ENCODE measurements around the gene ARL9.

The ARL9 gene

DNA sequence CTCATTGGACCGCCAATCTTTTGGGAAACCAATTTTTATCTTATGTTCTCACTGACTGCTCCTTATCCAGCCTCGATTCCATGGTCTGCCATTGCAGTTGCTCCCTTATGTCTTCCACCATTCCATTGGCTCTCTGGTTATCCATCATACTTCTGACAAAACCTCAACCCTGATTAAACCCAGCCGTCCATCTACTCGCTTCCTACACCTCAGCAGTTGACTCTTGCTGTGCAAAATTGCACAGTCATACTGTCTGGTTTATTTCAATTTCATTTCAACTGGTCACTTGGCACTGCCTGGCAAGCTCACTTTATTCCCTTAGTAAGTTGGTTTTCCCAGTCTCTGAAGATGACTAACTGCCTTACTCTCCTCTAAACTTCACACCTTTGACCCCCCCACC is 26.2 kb downstream of the ARL9 start:
- DNase-seq (ENCODE audit: low spot score) = peak; percentile 67

DNA sequence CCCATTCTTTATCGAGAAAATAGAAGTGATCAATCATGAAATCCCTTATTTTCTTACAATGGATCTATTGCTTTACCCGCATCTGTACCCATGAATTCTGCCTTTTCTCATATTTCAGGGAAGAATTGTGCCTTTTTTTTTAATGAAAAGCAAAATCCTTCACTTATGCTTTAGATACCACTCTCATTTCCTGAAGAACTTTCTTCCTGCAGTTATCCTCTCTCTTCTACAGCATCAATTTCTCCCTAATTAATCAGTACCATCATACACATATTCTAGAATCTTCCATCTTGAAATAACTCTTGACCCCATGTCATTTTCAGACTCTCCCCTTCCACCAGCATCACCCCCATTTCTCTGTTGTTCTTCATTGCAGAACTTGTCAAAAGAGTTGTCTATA is 26.6 kb downstream of the ARL9 start:
- no peak for DNase-seq (ENCODE audit: low spot score)

DNA sequence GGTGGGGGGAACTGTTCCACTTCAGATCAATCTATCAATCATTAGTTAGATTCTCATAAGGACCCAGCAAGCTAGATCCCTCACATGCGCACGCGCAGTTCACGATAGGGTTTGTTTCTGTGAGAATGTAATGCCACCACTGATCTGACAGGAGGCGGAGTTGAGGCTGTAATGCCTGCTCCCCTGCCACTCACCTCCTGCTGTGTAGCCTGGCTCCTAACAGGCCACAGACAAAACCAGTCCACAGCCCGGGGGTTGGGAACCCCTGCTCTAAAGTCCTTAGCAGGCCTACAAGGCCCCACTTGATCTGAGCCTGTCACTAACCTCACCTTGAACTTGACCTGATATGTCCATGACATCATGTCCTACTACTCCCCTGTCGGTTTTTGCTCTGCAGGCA is 30.3 kb downstream of the ARL9 start:
- no peak for DNase-seq (ENCODE audit: low spot score)

DNA sequence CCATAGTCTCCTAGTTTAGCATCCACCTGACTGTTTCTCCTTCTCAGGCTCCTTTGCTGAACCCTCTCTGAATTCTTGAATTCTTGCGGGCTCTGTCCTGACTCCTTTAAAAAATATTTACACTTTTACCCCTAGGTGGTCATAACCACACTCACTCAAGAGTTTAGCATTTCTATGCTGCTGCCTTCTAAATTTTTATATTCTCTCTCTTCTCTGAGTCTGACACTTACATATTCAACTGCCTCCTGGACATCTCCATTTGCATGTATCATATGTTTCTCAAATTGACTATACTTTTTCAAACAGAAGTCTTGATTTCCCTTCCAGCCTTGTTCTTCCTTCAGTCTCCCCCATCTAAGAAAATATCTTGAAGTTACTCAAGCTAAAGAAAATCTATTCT is 31.6 kb downstream of the ARL9 start:
- DNase-seq (ENCODE audit: low spot score) = no peak

DNA sequence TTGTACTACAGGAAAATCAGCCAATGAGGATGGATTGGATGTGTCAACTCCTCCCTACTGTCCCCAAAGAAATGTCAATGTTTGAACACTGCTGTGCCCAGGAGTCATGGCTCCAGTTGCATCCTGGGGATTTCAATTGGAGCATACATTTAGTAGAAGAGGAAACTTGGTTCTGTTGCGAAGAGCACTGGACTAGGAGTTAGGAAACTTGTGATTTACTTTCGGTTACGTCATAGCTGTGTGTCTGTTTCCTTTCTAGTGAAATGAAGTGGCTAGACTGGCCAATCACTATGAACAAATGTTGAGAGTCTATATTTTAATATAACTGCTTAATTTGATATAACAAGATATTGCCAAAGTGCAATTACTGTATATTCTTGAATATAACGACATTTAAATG is 35.2 kb downstream of the ARL9 start:
- DNase-seq (ENCODE audit: low spot score) = no peak

DNA sequence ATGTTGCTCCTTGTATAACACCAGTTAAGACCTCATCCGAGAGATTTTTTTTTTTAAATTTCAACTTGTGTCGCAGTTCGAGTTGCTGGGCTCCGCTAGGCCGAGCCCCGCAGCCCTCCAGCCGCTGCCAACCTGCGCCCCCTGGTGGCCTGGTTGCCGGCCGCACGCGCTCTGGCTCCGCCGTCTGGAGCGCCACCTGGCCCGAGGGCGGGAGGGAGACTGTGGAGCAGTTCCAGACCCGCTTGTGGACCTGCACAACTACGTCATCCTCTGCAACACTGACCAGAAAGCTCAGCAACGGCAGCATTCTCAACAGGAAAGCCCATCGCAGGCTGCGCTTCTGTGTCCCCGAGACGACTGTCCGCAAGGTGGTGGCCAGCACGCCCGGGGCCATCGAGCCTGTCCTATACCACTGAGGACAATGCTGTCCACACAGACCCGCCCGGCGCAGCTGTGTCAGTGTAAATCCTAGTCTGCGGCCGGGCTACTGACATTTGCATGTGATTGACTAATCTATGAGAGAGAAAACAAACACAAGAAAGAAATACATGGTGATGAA is 39.1 kb downstream of the ARL9 start:
- peak; percentile 87 for DNase-seq (ENCODE audit: low spot score)

DNA sequence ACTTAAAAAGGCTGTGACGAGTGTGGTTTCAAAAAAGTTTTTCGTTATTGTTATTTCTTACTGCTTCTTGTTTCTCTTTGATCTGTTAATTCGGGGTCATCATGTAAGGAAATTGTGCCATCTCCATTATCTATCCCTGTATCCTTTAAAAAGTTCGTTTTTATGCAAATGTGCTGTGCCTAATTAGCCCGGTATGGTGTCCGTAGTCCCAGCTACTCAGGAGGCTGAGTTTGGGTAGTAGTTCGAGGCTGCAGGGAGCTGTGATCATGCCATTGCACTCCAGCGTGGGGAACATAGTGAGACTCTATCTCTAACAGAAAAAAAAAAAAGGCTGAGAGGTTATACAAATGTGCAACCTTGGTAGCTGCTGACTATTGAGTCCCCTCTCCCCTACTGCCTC is 45.1 kb downstream of the ARL9 start:
- DNase-seq (ENCODE audit: low spot score) = no peak

DNA sequence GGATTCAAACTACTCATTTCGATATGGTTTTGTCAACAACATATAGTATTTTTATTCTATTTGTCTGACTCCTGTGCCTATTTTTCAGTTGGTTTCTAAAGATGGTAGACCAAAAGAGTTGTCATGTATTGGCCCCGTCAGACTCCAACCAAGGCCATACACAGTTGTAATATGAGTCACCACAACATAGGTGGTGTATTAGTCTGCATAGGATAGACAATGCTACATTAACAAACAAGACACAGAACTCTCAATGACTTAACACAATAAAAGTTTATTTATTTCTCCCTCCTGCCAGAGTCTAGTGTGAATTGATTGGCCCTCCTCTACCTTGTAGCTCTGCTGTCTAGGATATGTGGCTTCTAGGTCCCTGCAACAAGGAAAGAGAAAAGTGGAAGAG is 45.9 kb downstream of the ARL9 start:
- DNase-seq (ENCODE audit: low spot score) = no peak

DNA sequence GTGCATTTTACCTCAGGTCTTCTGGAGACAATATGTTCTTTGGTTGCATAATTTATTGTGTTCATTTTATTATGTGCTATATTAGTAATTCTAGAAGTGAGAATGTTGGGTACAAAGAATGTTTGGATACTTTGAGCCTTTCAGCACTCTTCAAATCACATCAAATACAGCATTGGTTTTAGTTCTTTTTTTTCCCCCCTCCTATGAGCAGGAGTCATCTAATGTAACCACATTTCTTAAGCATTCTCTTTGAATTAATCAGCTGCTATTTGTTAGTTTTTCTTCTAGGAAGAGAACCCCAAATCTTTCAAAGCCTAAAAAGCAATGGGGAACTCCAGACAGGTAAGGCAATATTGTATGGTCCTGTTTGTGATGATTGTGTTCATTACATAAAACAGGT is 46.7 kb downstream of the ARL9 start:
- DNase-seq (ENCODE audit: low spot score) = no peak

DNA sequence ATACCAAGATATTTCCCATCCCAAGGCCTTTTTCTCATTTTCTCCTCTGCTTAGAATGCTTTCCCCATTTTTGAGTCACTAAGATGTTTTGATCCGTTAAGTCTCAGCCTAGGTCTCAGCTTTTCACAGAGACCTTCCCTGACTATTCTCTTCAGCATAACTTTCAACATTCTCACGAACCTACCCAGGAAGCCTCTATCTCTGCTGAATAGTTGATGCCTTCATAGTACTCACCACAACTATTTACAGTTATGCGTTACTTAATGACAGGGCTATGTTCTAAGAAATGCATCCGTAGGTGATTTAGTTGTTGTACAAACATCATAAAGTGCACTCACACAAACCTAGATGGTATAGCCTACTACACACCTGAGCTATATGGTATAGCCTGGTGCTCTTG is 64.5 kb downstream of the ARL9 start:
- DNase-seq (ENCODE audit: low spot score) = no peak

All from hematopoietic multipotent progenitor cell treated with erythropoietin and hydrocortisone succinate and interleukin-3 and kit ligand, for 17 days (in vitro differentiated cells).